Duodenal mucosa (tissue), 2 donors: ENCODE measurements around the gene CLTCL1.

Source experiments
- H3K27ac ChIP-seq: one replicate; pipeline ENCODE4 v1.7.0; 2013; ENCODE audit warnings: low read depth, low read length
- H3K27me3 ChIP-seq, 2 donors: one replicate each; pipeline ENCODE4 v1.7.0; 2013; ENCODE audit warnings: low read length in 2 of 2, control low read depth in 1 of 2; ENCODE audit not compliant: insufficient read depth in 2 of 2, control insufficient read depth in 1 of 2
- H3K36me3 ChIP-seq, 2 donors: one replicate each; pipeline ENCODE4 v1.7.0; 2013; ENCODE audit warnings: low read length in 2 of 2, control low read depth in 1 of 2; ENCODE audit not compliant: insufficient read depth in 2 of 2, control insufficient read depth in 1 of 2
- H3K4me1 ChIP-seq, 2 donors: one replicate each; pipeline ENCODE4 v1.7.0; 2013; ENCODE audit warnings: low read length in 2 of 2, control low read depth in 1 of 2; ENCODE audit not compliant: insufficient read depth in 2 of 2, control insufficient read depth in 1 of 2
- H3K4me3 ChIP-seq, 2 donors: one replicate each; pipeline ENCODE4 v1.7.0; 2013; ENCODE audit warnings: low read length in 2 of 2, low read depth in 1 of 2
- H3K9ac ChIP-seq, 2 donors: one replicate each; pipeline ENCODE4 v1.7.0; 2013; ENCODE audit warnings: low read length in 2 of 2, low read depth in 1 of 2
- H3K9me3 ChIP-seq, 2 donors: one replicate each; pipeline ENCODE4 v1.7.0; 2013; ENCODE audit warnings: low read length in 2 of 2, control low read depth in 1 of 2; ENCODE audit not compliant: control insufficient read depth in 1 of 2

The CLTCL1 gene

GRCh38 chr22:19235874-19236273 lies 55.6 kb downstream of the CLTCL1 start:
- no peak overlapping the region for H3K4me3 ChIP-seq
- no peak overlapping the region for H3K9ac ChIP-seq
- peaks cover 0 to 3% of the 10 kb centered on the region in 2 donors for H3K27me3 ChIP-seq
- H3K9me3 ChIP-seq = no peaks in the 10 kb centered on the region
- no peaks in the 10 kb centered on the region for H3K4me1 ChIP-seq
- H3K36me3 ChIP-seq = no peaks in the 10 kb centered on the region
- no peak overlapping the region for H3K27ac ChIP-seq

- Histone ChIP-seq H3K9me3 (no peaks in the 10 kb centered on the region), H3K4me1 (no peaks in the 10 kb centered on the region), H3K36me3 (no peaks in the 10 kb centered on the region), H3K4me3 (no peak overlapping the region), H3K9ac (no peak overlapping the region), H3K27ac (no peak overlapping the region), H3K27me3 (peaks cover 0 to 3% of the 10 kb centered on the region in 2 donors)
Observed at GRCh38 chr22:19234126-19234896, 57.2 kb downstream of the CLTCL1 start.

- no peaks in the 10 kb centered on the region for H3K36me3 ChIP-seq
- H3K9me3 ChIP-seq = no peaks in the 10 kb centered on the region
- no peak overlapping the region for H3K9ac ChIP-seq
- no peak overlapping the region for H3K27ac ChIP-seq
- H3K4me3 ChIP-seq = no peak overlapping the region
- peaks cover 0 to 3% of the 10 kb centered on the region in 2 donors for H3K27me3 ChIP-seq
- H3K4me1 ChIP-seq = no peaks in the 10 kb centered on the region
Observed at GRCh38 chr22:19233189-19233661, 58.3 kb downstream of the CLTCL1 start.

GRCh38 chr22:19232623-19233022 lies 58.9 kb downstream of the CLTCL1 start:
- no peaks in the 10 kb centered on the region for H3K4me1 ChIP-seq
- H3K36me3 ChIP-seq = no peaks in the 10 kb centered on the region
- H3K9me3 ChIP-seq = no peaks in the 10 kb centered on the region
- H3K4me3 ChIP-seq = no peak overlapping the region
- peaks cover 0 to 3% of the 10 kb centered on the region in 2 donors for H3K27me3 ChIP-seq
- H3K27ac ChIP-seq = no peak overlapping the region
- H3K9ac ChIP-seq = no peak overlapping the region

- H3K27ac ChIP-seq = no peak overlapping the region
- no peaks in the 10 kb centered on the region for H3K36me3 ChIP-seq
- no peak overlapping the region for H3K9ac ChIP-seq
- H3K27me3 ChIP-seq = peaks cover 0 to 3% of the 10 kb centered on the region in 2 donors
- no peaks in the 10 kb centered on the region for H3K9me3 ChIP-seq
- H3K4me1 ChIP-seq = no peaks in the 10 kb centered on the region
- no peak overlapping the region for H3K4me3 ChIP-seq
Observed at GRCh38 chr22:19231986-19232385, 59.5 kb downstream of the CLTCL1 start.

GRCh38 chr22:19229600-19229999 lies 61.9 kb downstream of the CLTCL1 start:
- Histone ChIP-seq H3K9me3 (no peaks in the 10 kb centered on the region), H3K36me3 (no peaks in the 10 kb centered on the region), H3K27ac (no peak overlapping the region), H3K4me1 (no peaks in the 10 kb centered on the region), H3K9ac (no peak overlapping the region), H3K4me3 (no peak overlapping the region), H3K27me3 (peaks cover 0 to 2% of the 10 kb centered on the region in 2 donors)

- Histone ChIP-seq H3K9me3 (no peaks in the 10 kb centered on the region), H3K4me3 (no peak overlapping the region), H3K27me3 (no peaks in the 10 kb centered on the region), H3K36me3 (no peaks in the 10 kb centered on the region), H3K27ac (no peak overlapping the region), H3K4me1 (no peaks in the 10 kb centered on the region), H3K9ac (no peak overlapping the region)
Observed at GRCh38 chr22:19228179-19228578, 63.3 kb downstream of the CLTCL1 start.

GRCh38 chr22:19226428-19226827 lies 65.1 kb downstream of the CLTCL1 start:
- Histone ChIP-seq H3K9ac (no peak overlapping the region), H3K36me3 (peaks cover 0 to 5% of the 10 kb centered on the region in 2 donors), H3K4me3 (no peak overlapping the region), H3K27ac (no peak overlapping the region), H3K4me1 (no peaks in the 10 kb centered on the region), H3K9me3 (no peaks in the 10 kb centered on the region), H3K27me3 (no peaks in the 10 kb centered on the region)

GRCh38 chr22:19225560-19225959 lies 66.0 kb downstream of the CLTCL1 start:
- Histone ChIP-seq H3K27me3 (no peaks in the 10 kb centered on the region), H3K9me3 (no peaks in the 10 kb centered on the region), H3K4me3 (no peak overlapping the region), H3K9ac (no peak overlapping the region), H3K27ac (no peak overlapping the region), H3K4me1 (no peaks in the 10 kb centered on the region), H3K36me3 (peaks cover 0 to 9% of the 10 kb centered on the region in 2 donors)

GRCh38 chr22:19224985-19225384 lies 66.5 kb downstream of the CLTCL1 start:
- H3K4me1 ChIP-seq = no peaks in the 10 kb centered on the region
- H3K4me3 ChIP-seq = no peak overlapping the region
- no peaks in the 10 kb centered on the region for H3K9me3 ChIP-seq
- peaks cover 0 to 9% of the 10 kb centered on the region in 2 donors for H3K36me3 ChIP-seq
- H3K9ac ChIP-seq = no peak overlapping the region
- no peaks in the 10 kb centered on the region for H3K27me3 ChIP-seq
- no peak overlapping the region for H3K27ac ChIP-seq
